Common myeloid progenitor, CD34-positive (primary cell): Measurements from ENCODE around the gene STK32C.

Experiments
- CTCF ChIA-PET: fragments of 350-600 bp; sonication (Branson Sonifier 250); formaldehyde crosslinking; loops from one replicate; lab custom pipeline; 2021; ENCODE audit warnings: antibody characterized with exemption; lab: Charles Lee
- POLR2A ChIA-PET: fragments of 350-600 bp; sonication (Branson Sonifier 250); formaldehyde crosslinking; loops from one replicate; lab custom pipeline; 2021; ENCODE audit warnings: antibody characterized with exemption; lab: Charles Lee
- DNase-seq, 3 donors: peaks; one replicate each; pipeline versions ENCODE4 v3.0.0 to v3.0.0-alpha.2; 2013
- H3K27ac ChIP-seq, 2 experiments: 1 replicate in 1 of 2; 2 replicates in 1 of 2; pipeline ENCODE4 v1.7.0; 2013; ENCODE audit warnings: inconsistent platforms in 2 of 2, low read length in 2 of 2, mild to moderate bottlenecking in 2 of 2, low read depth in 1 of 2, moderate library complexity in 1 of 2; ENCODE audit not compliant: severe bottlenecking in 2 of 2, insufficient read depth in 1 of 2, poor library complexity in 1 of 2
- H3K27me3 ChIP-seq, 5 experiments: replicated peaks in 2 of 5; 1 replicate in 3 of 5; 2 replicates in 2 of 5; pipeline versions ENCODE4 v1.6.1 to v1.7.0; 2013; ENCODE audit warnings: low read length in 4 of 5, mild to moderate bottlenecking in 2 of 5, moderate library complexity in 2 of 5, inconsistent platforms in 1 of 5; ENCODE audit not compliant: insufficient read depth in 5 of 5, control insufficient read depth in 4 of 5
- H3K36me3 ChIP-seq, 4 experiments: 1 replicate in 2 of 4; 2 replicates in 2 of 4; pipeline versions ENCODE4 v1.6.1 to v1.7.0; 2013; ENCODE audit warnings: low read length in 3 of 4, control low read depth in 1 of 4, mild to moderate bottlenecking in 1 of 4; ENCODE audit not compliant: control insufficient read depth in 4 of 4, insufficient read depth in 4 of 4
- H3K4me1 ChIP-seq, 4 experiments: 1 replicate in 3 of 4; 2 replicates in 1 of 4; pipeline versions ENCODE4 v1.6.1 to v1.7.1; 2013; ENCODE audit warnings: low read length in 3 of 4, mild to moderate bottlenecking in 3 of 4, control low read depth in 1 of 4, inconsistent platforms in 1 of 4, moderate library complexity in 1 of 4; ENCODE audit not compliant: control insufficient read depth in 4 of 4, insufficient read depth in 4 of 4; ENCODE audit errors: control extremely low read depth in 1 of 4
- H3K4me3 ChIP-seq, 7 experiments: 1 replicate in 4 of 7; 2 replicates in 3 of 7; pipeline versions ENCODE4 v1.5.1 to v1.7.0; 2013; ENCODE audit warnings: mild to moderate bottlenecking in 7 of 7, low read length in 6 of 7, moderate library complexity in 6 of 7, inconsistent platforms in 2 of 7, low read depth in 2 of 7, control low read depth in 1 of 7; ENCODE audit not compliant: insufficient read depth in 4 of 7, control insufficient read depth in 1 of 7; ENCODE audit errors: extremely low read depth in 1 of 7
- H3K9me3 ChIP-seq, 5 experiments: 1 replicate in 4 of 5; 2 replicates in 1 of 5; pipeline versions ENCODE4 v1.6.1 to v1.7.1; 2013; ENCODE audit warnings: low read length in 4 of 5, mild to moderate bottlenecking in 2 of 5, inconsistent platforms in 1 of 5, low read depth in 1 of 5, moderate library complexity in 1 of 5; ENCODE audit not compliant: control insufficient read depth in 4 of 5, insufficient read depth in 2 of 5; ENCODE audit errors: control extremely low read depth in 1 of 5
- WGBS: methylation state at CpG from one replicate; pipeline ENCODE4 v1.1.5; 2013; ENCODE audit not compliant: insufficient coverage; 5-methylcytosine and 5-hydroxymethylcytosine counted together

The STK32C gene

GRCh38 chr10:132334631-132335188, 27.0 kb upstream of the STK32C start:
- 100% methylated on average over 2 of the region's 4 CpGs for WGBS
- Histone ChIP-seq H3K9me3 (no peaks in the 10 kb centered on the region), H3K36me3 (peaks cover 0 to 5% (median 1%) of the 10 kb centered on the region in 4 experiments), H3K27me3 (no peaks in the 10 kb centered on the region), H3K4me3 (peak overlapping the region in 6 of 7 experiments; percentile 23 to 71 (median 50)), H3K4me1 (peaks cover 15 to 63% (median 48%) of the 10 kb centered on the region in 4 experiments), H3K27ac (peak overlapping the region in 1 of 2 experiments; percentile 62)
- no peak for DNase-seq
- ChIA-PET CTCF (no interaction called here), POLR2A (no interaction called here)

GRCh38 chr10:132333386-132333785, 25.6 kb upstream of the STK32C start:
- ChIA-PET POLR2A (no interaction called here), CTCF (no interaction called here)
- Histone ChIP-seq H3K27me3 (no peaks in the 10 kb centered on the region), H3K36me3 (peaks cover 0 to 8% (median 4%) of the 10 kb centered on the region in 4 experiments), H3K4me1 (peaks cover 17 to 75% (median 60%) of the 10 kb centered on the region in 4 experiments), H3K4me3 (no peak overlapping the region), H3K9me3 (no peaks in the 10 kb centered on the region), H3K27ac (no peak overlapping the region)
- WGBS = 98% methylated on average over 5 of the region's 7 CpGs
- DNase-seq = no peak

GRCh38 chr10:132332433-132332754, 24.6 kb upstream of the STK32C start:
- Histone ChIP-seq H3K4me3 (peak overlapping the region; percentile 72 to 91 (median 82)), H3K9me3 (no peaks in the 10 kb centered on the region), H3K36me3 (peaks cover 0 to 13% (median 10%) of the 10 kb centered on the region in 4 experiments), H3K4me1 (peaks cover 17 to 75% (median 58%) of the 10 kb centered on the region in 4 experiments), H3K27ac (peak overlapping the region; percentile 75 to 84), H3K27me3 (no peaks in the 10 kb centered on the region)
- WGBS = 6% methylated on average over 16 of the region's 16 CpGs
- ChIA-PET POLR2A (no interaction called here), CTCF (no interaction called here)
- DNase-seq = peak in 2 of 3 donors; percentile 31 to 52

GRCh38 chr10:132331601-132332432, 24.1 kb upstream of the STK32C start, which contains the start of gene LRRC27:
LRRC27 (plus strand) TSS chr10:132332193; CDS start chr10:132333525, 1,332 bp downstream.
- peaks cover 17 to 69% (median 55%) of the 10 kb centered on the region in 4 experiments for H3K4me1 ChIP-seq
- no peaks in the 10 kb centered on the region for H3K27me3 ChIP-seq
- peaks cover 0 to 15% (median 10%) of the 10 kb centered on the region in 4 experiments for H3K36me3 ChIP-seq
- POLR2A ChIA-PET = no interaction called here
- under 1% methylated on average over 30 of the region's 89 CpGs for WGBS
- H3K4me3 ChIP-seq = peak within 1 kb of the TSS; percentile 79 to 100 (median 91)
- peak; percentile 98 to 99 (median 99) for DNase-seq
- H3K27ac ChIP-seq = peak within 1 kb of the TSS; percentile 75 to 87
- H3K9me3 ChIP-seq = no peaks in the 10 kb centered on the region
- CTCF ChIA-PET = no interaction called here

GRCh38 chr10:132330486-132330833, 22.7 kb upstream of the STK32C start:
- Histone ChIP-seq H3K36me3 (peaks cover 0 to 24% (median 15%) of the 10 kb centered on the region in 4 experiments), H3K4me3 (peak overlapping the region in 6 of 7 experiments; percentile 53 to 100 (median 92)), H3K27me3 (no peaks in the 10 kb centered on the region), H3K27ac (peak overlapping the region in 1 of 2 experiments; percentile 87), H3K9me3 (no peaks in the 10 kb centered on the region), H3K4me1 (peaks cover 14 to 59% (median 45%) of the 10 kb centered on the region in 4 experiments)
- ChIA-PET CTCF (no interaction called here), POLR2A (interaction anchor here (0.7 to 1.4 kb wide), 2 partner anchors 10 to 27 kb away, joined by 3 read pairs; no protein-coding TSS in a partner anchor)
- no peak for DNase-seq
- 91% methylated on average over 4 of the region's 8 CpGs for WGBS

GRCh38 chr10:132329565-132330485, 22.1 kb upstream of the STK32C start:
- ChIA-PET POLR2A (interaction anchor here (1.4 kb wide), 1 partner anchor 10 kb away, joined by 3 read pairs; no protein-coding TSS in a partner anchor), CTCF (no interaction called here)
- H3K4me3 ChIP-seq = peak overlapping the region in 6 of 7 experiments; percentile 53 to 100 (median 92)
- peak in 2 of 3 donors; percentile 48 to 63 for DNase-seq
- H3K9me3 ChIP-seq = no peaks in the 10 kb centered on the region
- peak overlapping the region; percentile 4 to 87 for H3K27ac ChIP-seq
- H3K36me3 ChIP-seq = peaks cover 0 to 24% (median 15%) of the 10 kb centered on the region in 4 experiments
- H3K4me1 ChIP-seq = peaks cover 12 to 57% (median 42%) of the 10 kb centered on the region in 4 experiments
- no peaks in the 10 kb centered on the region for H3K27me3 ChIP-seq
- WGBS = 17% methylated on average over 14 of the region's 23 CpGs
